Neuronal stem cell (in vitro differentiated cells): ENCODE results near the gene SEMA3F.

Experiments
- DNase-seq: peaks from one replicate; pipeline ENCODE4 v3.0.0-alpha.2; 2013; ENCODE audit warnings: low spot score
- H2AFZ ChIP-seq: one replicate; pipeline ENCODE4 v1.6.1; 2013; ENCODE audit warnings: mild to moderate bottlenecking, low read length, inconsistent platforms
- H2AK5ac ChIP-seq: 2 replicates; pipeline ENCODE4 v1.6.1; 2013; ENCODE audit warnings: low read depth, mild to moderate bottlenecking, inconsistent platforms, low read length, moderate library complexity, mixed read lengths
- H2BK120ac ChIP-seq: 2 replicates; pipeline ENCODE4 v1.6.1; 2013; ENCODE audit warnings: low read depth, mild to moderate bottlenecking, inconsistent platforms, low read length, moderate library complexity, mixed read lengths
- H2BK12ac ChIP-seq: one replicate; pipeline ENCODE4 v1.6.1; 2013; ENCODE audit warnings: low read length, inconsistent platforms
- H2BK15ac ChIP-seq: 2 replicates; pipeline ENCODE4 v1.6.1; 2013; ENCODE audit warnings: mild to moderate bottlenecking, low read length, inconsistent platforms, mixed read lengths
- H2BK5ac ChIP-seq: one replicate; pipeline ENCODE4 v1.6.1; 2013; ENCODE audit warnings: inconsistent platforms, mild to moderate bottlenecking, low read length, moderate library complexity
- H3K14ac ChIP-seq: one replicate; pipeline ENCODE4 v1.6.1; 2013; ENCODE audit warnings: low read length, inconsistent platforms
- H3K18ac ChIP-seq: 2 replicates; pipeline ENCODE4 v1.6.1; 2013; ENCODE audit warnings: low read length, inconsistent platforms
- H3K23ac ChIP-seq: 2 replicates; pipeline ENCODE4 v1.6.1; 2013; ENCODE audit warnings: low read depth, mild to moderate bottlenecking, mixed read lengths, low read length, inconsistent platforms; ENCODE audit not compliant: poor library complexity
- H3K27ac ChIP-seq: replicated peaks from 3 replicates; pipeline ENCODE4 v1.5.1; 2013; ENCODE audit warnings: low read length, inconsistent platforms
- H3K27me3 ChIP-seq, 3 experiments: 2 replicates each; pipeline ENCODE4 v1.6.1; 2013; ENCODE audit warnings: low read length in 3 of 3, mild to moderate bottlenecking in 2 of 3, inconsistent platforms in 1 of 3, low read depth in 1 of 3, mixed read lengths in 1 of 3, moderate library complexity in 1 of 3; ENCODE audit not compliant: control insufficient read depth in 3 of 3, insufficient read depth in 3 of 3
- H3K36me3 ChIP-seq, 2 donors: replicated peaks in 1 of 2; 2 replicates each; pipeline ENCODE4 v1.6.1; 2013; ENCODE audit warnings: low read length in 2 of 2; ENCODE audit not compliant: control insufficient read depth in 2 of 2, insufficient read depth in 2 of 2
- H3K4ac ChIP-seq: 2 replicates; pipeline ENCODE4 v1.6.1; 2013; ENCODE audit warnings: inconsistent platforms, mild to moderate bottlenecking, low read length, moderate library complexity
- H3K4me1 ChIP-seq, 2 donors: 1 replicate in 1 of 2; 2 replicates in 1 of 2; pipeline ENCODE4 v1.6.1; 2013; ENCODE audit warnings: low read length in 2 of 2, low read depth in 1 of 2; ENCODE audit not compliant: control insufficient read depth in 2 of 2, insufficient read depth in 1 of 2
- H3K4me2 ChIP-seq: one replicate; pipeline ENCODE4 v1.6.1; 2013; ENCODE audit warnings: mild to moderate bottlenecking, low read length, inconsistent platforms; ENCODE audit not compliant: insufficient read depth, poor library complexity, severe bottlenecking
- H3K4me3 ChIP-seq, 2 donors: 2 replicates each; pipeline ENCODE4 v1.5.1; 2013; ENCODE audit warnings: low read length in 2 of 2, mild to moderate bottlenecking in 2 of 2, inconsistent platforms in 1 of 2, moderate library complexity in 1 of 2
- H3K79me1 ChIP-seq: one replicate; pipeline ENCODE4 v1.6.1; 2013; ENCODE audit warnings: low read depth, mild to moderate bottlenecking, inconsistent platforms, low read length, moderate library complexity
- H3K9ac ChIP-seq: one replicate; pipeline ENCODE4 v1.6.1; 2013; ENCODE audit warnings: mild to moderate bottlenecking, low read depth, low read length, inconsistent platforms; ENCODE audit not compliant: poor library complexity
- H3K9me3 ChIP-seq, 2 donors: replicated peaks in 1 of 2; 2 replicates each; pipeline versions ENCODE3 to v1.6.1; 2013; ENCODE audit warnings: low read length in 2 of 2, mild to moderate bottlenecking in 2 of 2, inconsistent platforms in 1 of 2, low read depth in 1 of 2, mixed read lengths in 1 of 2, moderate library complexity in 1 of 2; ENCODE audit not compliant: control insufficient read depth in 2 of 2, insufficient read depth in 1 of 2
- H4K8ac ChIP-seq: one replicate; pipeline ENCODE4 v1.6.1; 2013; ENCODE audit warnings: low read depth, mild to moderate bottlenecking, inconsistent platforms, low read length, moderate library complexity
- H4K91ac ChIP-seq: one replicate; pipeline ENCODE4 v1.6.1; 2013; ENCODE audit warnings: low read length, low read depth, mild to moderate bottlenecking, inconsistent platforms; ENCODE audit not compliant: poor library complexity
- WGBS, 2 donors: extraction: QIAGEN DNeasy Blood & Tissue Kit; methylation state at CpG; one replicate each; pipeline ENCODE4 v1.1.7; 2013; ENCODE audit warnings: missing lambda C conversion rate in 2 of 2, mixed read lengths in 1 of 2; ENCODE audit not compliant: insufficient read length in 2 of 2, insufficient replicate concordance in 1 of 2; ENCODE audit errors: extremely low coverage in 2 of 2; 5-methylcytosine and 5-hydroxymethylcytosine counted together

The SEMA3F gene

DNA sequence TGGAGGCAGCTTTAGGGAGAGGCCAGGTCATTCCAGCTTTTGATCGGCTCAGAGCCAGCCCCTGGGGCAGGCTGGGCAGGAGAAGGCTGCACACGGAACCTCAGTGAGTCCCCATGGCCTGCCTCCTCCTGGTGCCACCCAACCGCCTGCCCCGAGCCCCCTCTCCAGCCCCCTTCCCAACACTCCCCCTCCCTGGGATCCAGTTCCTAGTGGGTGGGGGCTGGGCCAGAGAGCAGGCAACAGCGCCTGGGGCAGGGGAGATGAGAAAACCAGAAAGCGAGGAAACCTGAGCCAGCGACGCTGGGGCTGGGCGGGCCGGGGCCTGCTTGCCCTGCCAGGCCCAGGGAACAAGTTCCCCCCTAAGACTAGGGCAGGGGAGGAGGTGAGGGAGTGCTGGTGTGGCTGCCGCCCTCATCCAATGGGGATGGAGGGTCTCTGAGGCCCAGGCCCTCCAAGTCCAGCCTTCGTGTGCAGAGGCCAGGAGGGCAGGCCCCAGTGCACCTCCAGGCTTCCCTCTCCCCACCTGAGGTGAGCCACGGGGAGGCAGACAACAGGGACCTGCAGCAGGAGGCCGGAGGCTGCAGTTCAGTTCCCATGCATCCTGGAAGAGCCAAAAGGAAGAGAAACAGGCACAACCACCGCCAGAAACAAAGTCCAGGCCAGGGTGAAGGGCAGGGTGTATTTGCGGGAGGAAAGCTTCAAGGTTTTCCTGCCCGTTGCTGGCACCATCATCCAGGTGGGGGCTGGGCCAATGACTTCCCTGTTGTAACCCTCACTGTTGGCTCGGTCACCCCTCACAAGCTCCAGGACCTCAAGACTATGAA is 4.0 kb upstream of the SEMA3F start:
- H3K79me1 ChIP-seq: peaks cover 6% of the 10 kb centered on the region
- H3K4me3 ChIP-seq: no peak overlapping the region
- H3K18ac ChIP-seq: peak overlapping the region; percentile 90
- DNase-seq: no peak
- peak overlapping the region; percentile 8 for H2BK5ac ChIP-seq
- H3K27me3 ChIP-seq: peaks cover 0 to 71% (median 17%) of the 10 kb centered on the region in 3 experiments
- H3K27ac ChIP-seq: peak overlapping the region; percentile 49
- peaks cover 0 to 18% of the 10 kb centered on the region in 2 donors for H3K4me1 ChIP-seq
- H3K9me3 ChIP-seq: no peaks in the 10 kb centered on the region
- peak overlapping the region; percentile 96 for H2BK12ac ChIP-seq
- H3K9ac ChIP-seq: peak overlapping the region; percentile 75
- peak overlapping the region; percentile 100 for H2AK5ac ChIP-seq
- peak overlapping the region; percentile 68 for H4K91ac ChIP-seq
- no peaks in the 10 kb centered on the region for H3K36me3 ChIP-seq
- H2BK120ac ChIP-seq: peak overlapping the region; percentile 75
- peak overlapping the region; percentile 26 for H3K4ac ChIP-seq
- no CpG with 5 or more reads among the region's 18 CpGs for WGBS, 2 donors
- H3K14ac ChIP-seq: peak overlapping the region; percentile 25
- peak overlapping the region; percentile 86 for H2BK15ac ChIP-seq
- H3K23ac ChIP-seq: peak overlapping the region; percentile 76
- H4K8ac ChIP-seq: no peak overlapping the region
- H2AFZ ChIP-seq: peak overlapping the region; percentile 46
- H3K4me2 ChIP-seq: no peak overlapping the region

GRCh38 chr3:50151728-50152127 is 3.4 kb upstream of the SEMA3F start:
- Histone ChIP-seq H3K9me3 (no peaks in the 10 kb centered on the region), H2BK12ac (peak overlapping the region; percentile 96), H3K14ac (peak overlapping the region; percentile 25), H2BK5ac (peak overlapping the region; percentile 8), H3K27me3 (peaks cover 0 to 77% (median 17%) of the 10 kb centered on the region in 3 experiments), H4K8ac (no peak overlapping the region), H3K4me3 (no peak overlapping the region), H3K79me1 (peaks cover 6% of the 10 kb centered on the region), H3K27ac (peak overlapping the region; percentile 49), H3K23ac (peak overlapping the region; percentile 76), H2AFZ (no peak overlapping the region), H3K36me3 (no peaks in the 10 kb centered on the region), H3K18ac (peak overlapping the region; percentile 90), H2BK15ac (peak overlapping the region; percentile 86), H3K4ac (peak overlapping the region; percentile 26), H3K4me1 (peaks cover 1 to 18% of the 10 kb centered on the region in 2 donors), H2AK5ac (peak overlapping the region; percentile 100), H4K91ac (peak overlapping the region; percentile 68), H3K4me2 (no peak overlapping the region), H3K9ac (peak overlapping the region; percentile 75), H2BK120ac (peak overlapping the region; percentile 75)
- no peak for DNase-seq
- WGBS, 2 donors: no CpG with 5 or more reads among the region's 5 CpGs

- peak overlapping the region in 1 of 2 donors; percentile 68 for H3K4me3 ChIP-seq
- no peak overlapping the region for H3K4ac ChIP-seq
- H4K91ac ChIP-seq: no peak overlapping the region
- H2BK12ac ChIP-seq: no peak overlapping the region
- peaks cover 18% of the 10 kb centered on the region for H3K79me1 ChIP-seq
- no CpG with 5 or more reads among the region's 9 CpGs for WGBS, 2 donors
- H3K27ac ChIP-seq: no peak overlapping the region
- no peak overlapping the region for H2BK120ac ChIP-seq
- H3K23ac ChIP-seq: peak overlapping the region; percentile 68
- H3K4me1 ChIP-seq: peaks cover 10 to 32% of the 10 kb centered on the region in 2 donors
- H3K27me3 ChIP-seq: peaks cover 0 to 85% (median 17%) of the 10 kb centered on the region in 3 experiments
- H2BK15ac ChIP-seq: peak overlapping the region; percentile 13
- H3K9me3 ChIP-seq: no peaks in the 10 kb centered on the region
- peak overlapping the region; percentile 45 for H3K9ac ChIP-seq
- no peak overlapping the region for H3K14ac ChIP-seq
- H2BK5ac ChIP-seq: peak overlapping the region; percentile 35
- no peak overlapping the region for H2AFZ ChIP-seq
- peak overlapping the region; percentile 92 for H3K18ac ChIP-seq
- H2AK5ac ChIP-seq: peak overlapping the region; percentile 30
- H3K4me2 ChIP-seq: peak overlapping the region; percentile 82
- no peak for DNase-seq
- peaks cover 0 to 7% of the 10 kb centered on the region in 2 donors for H3K36me3 ChIP-seq
- no peak overlapping the region for H4K8ac ChIP-seq
Measured at GRCh38 chr3:50153782-50154475, 1.2 kb upstream of the SEMA3F start.

DNA sequence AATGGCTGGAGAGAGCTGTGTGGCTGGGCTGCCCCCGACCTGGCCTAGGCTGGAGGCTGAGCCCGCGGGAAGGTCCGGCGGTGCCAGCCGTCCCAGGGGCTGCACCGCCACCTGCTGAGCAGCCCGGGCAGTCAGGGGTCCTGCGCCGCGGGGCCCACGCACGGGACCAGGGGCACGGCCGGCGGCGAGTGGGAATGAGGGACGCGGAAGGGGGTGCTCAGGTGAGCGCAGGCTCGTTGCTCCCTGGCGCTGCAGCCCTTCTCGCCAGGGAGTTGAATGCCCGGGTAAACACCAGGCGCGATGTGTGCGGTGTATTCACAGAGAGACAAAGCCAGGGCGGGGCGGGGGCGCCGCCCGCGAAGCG is 666 bp upstream of the SEMA3F start:
- H3K27me3 ChIP-seq: peaks cover 0 to 90% (median 17%) of the 10 kb centered on the region in 3 experiments

More for the DNA sequence above, 666 bp upstream of the SEMA3F start:
- peaks cover 10 to 37% of the 10 kb centered on the region in 2 donors for H3K4me1 ChIP-seq
- no peak overlapping the region for H2BK12ac ChIP-seq
- H4K91ac ChIP-seq: no peak overlapping the region
- H3K23ac ChIP-seq: peak overlapping the region; percentile 68
- peak overlapping the region; percentile 45 for H3K9ac ChIP-seq
- no peaks in the 10 kb centered on the region for H3K9me3 ChIP-seq
- H3K14ac ChIP-seq: no peak overlapping the region
- peaks cover 0 to 7% of the 10 kb centered on the region in 2 donors for H3K36me3 ChIP-seq
- peaks cover 21% of the 10 kb centered on the region for H3K79me1 ChIP-seq
- peak overlapping the region; percentile 82 for H3K4me2 ChIP-seq
- no peak overlapping the region for H4K8ac ChIP-seq
- H3K27ac ChIP-seq: no peak overlapping the region
- H2BK15ac ChIP-seq: peak overlapping the region; percentile 13
- H3K4me3 ChIP-seq: peak overlapping the region in 1 of 2 donors; percentile 68
- peak overlapping the region; percentile 92 for H3K18ac ChIP-seq
- no peak overlapping the region for H2AFZ ChIP-seq
- peak overlapping the region; percentile 35 for H2BK5ac ChIP-seq
- WGBS, 2 donors: no CpG with 5 or more reads among the region's 34 CpGs
- no peak for DNase-seq
- no peak overlapping the region for H3K4ac ChIP-seq
- no peak overlapping the region for H2BK120ac ChIP-seq
- H2AK5ac ChIP-seq: peak overlapping the region; percentile 30
